Left lobe of liver (tissue), 2 donors: Measurements from ENCODE around the gene MYOG. TPM values are rescaled to one million over a fixed set of nuclear protein-coding genes. Genes with fewer than 3 reads are reported as not detected.
A peak's percentile ranks its signal among the peaks of the same experiment; 100 is the strongest.

Experiments used
- ATAC-seq: fragments of 200-7000 bp; cut with Tn5 transposase; one replicate; pipeline ENCODE4 v1.9.1; 2020; ENCODE audit warnings: mild to moderate bottlenecking, moderate library complexity
- DNase-seq: peaks from one replicate; pipeline ENCODE4 v3.0.0-alpha.2; 2020; ENCODE audit warnings: low spot score
- total RNA-seq: library from RNA; stranded (reverse); gene quantifications from one replicate; pipeline ENCODE4 v1.2.1, GENCODE V29; 2021
- donor health status: DM: no; HTN: no; CAD: no; lungs with moderate emphysema.
- donor health status: DM: no; HTN: yes; CAD: no.

MYOG gene
- total RNA-seq, 1 donor from 2014 or later = not detected

- peak; percentile 62 for DNase-seq
- peak; percentile 92 for ATAC-seq
These were observed 32.1 kb upstream of the MYOG start for GRCh38 chr1:203117611-203118575.

DNA sequence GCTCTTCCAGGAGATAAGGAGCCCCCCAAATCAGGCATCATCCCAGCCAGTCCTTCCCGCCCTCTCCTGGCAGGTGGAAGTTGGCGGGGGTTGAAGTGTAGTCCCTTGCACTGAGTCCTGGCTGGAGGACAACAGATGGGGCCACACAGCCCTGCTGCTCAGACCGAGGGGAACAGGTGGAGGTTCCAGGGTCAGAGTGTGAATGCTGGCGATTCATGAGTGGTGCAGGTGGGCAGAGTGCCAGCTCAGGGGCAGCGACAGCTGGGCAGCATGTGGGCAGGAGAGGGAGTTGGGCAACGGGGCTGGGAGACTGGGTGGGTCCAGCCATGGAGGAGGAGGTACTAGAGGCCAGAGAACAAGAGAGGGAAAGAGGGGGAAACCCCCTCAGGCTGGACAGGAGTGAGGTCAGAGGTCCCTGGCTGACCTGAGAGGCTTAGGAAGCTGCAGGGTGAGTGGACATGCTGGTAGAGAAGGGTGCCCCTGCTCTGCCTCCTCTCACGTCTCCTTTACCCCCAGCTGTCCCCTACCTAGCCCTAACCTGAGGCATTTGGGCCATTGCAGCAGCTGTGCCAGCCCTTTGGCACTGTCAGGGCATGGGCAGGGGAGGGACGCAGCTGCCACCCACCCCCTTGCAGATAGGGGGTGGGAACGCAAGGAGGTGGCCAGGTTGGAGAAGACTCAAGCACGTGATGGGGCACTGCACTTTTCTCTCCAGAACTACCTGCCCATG, 30.4 kb upstream of the MYOG start:
- DNase-seq (no peak), ATAC-seq (no peak)

DNA sequence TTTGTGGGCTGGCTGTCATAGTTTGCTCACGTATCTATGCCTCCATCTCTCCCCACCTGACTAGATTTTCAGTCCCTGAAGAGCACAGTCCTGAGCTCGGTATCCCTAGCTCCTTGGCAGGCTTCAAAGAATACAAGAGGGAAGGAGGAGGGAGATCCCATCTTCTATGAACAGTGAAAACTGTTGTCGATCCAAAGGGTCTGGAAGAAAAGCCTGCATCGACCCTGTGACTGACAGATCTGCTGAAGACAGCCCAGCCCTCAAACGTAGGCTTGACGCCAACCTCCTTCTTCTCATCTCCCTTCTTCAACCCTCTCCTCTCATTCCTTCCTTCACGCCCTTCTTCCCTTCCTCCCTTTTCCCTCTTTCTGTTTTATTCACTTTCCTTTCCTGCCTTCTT, 28.4 kb upstream of the MYOG start:
- ATAC-seq (no peak), DNase-seq (peak; percentile 24)

- no peak for DNase-seq
- no peak for ATAC-seq
These were observed 27.5 kb upstream of the MYOG start for GRCh38 chr1:203113308-203113707.

- ATAC-seq = no peak
- no peak for DNase-seq
These were observed 26.7 kb upstream of the MYOG start for GRCh38 chr1:203112475-203112874.

DNA sequence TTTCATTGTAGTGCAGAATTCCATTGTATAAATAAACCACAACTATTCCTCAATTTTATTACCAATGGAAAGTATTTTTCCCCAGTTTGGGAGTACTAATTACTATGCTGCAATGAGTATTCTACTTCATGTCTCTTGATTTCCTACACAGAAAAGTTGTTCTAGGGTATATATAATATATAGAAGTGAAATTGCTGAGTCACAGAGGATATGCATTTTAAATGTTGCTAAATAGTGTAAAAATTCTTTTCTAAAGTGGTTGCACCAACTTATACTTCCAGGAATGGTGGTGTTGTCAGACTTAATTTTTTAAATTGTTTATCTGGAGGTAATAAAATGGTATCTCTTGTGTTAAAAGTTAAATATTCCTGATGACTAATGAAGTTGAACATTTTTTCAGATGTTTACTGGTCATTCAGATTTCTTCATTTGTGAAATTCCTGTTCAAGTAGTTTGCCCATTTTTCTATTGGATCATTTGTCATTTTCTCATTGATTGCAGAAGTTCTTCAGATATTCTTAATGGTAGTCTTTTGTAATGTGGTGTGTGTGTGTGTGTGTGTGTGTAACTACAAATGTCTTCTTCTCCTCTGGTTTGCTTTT, 19.1 kb upstream of the MYOG start:
- ATAC-seq (no peak), DNase-seq (no peak)

DNA sequence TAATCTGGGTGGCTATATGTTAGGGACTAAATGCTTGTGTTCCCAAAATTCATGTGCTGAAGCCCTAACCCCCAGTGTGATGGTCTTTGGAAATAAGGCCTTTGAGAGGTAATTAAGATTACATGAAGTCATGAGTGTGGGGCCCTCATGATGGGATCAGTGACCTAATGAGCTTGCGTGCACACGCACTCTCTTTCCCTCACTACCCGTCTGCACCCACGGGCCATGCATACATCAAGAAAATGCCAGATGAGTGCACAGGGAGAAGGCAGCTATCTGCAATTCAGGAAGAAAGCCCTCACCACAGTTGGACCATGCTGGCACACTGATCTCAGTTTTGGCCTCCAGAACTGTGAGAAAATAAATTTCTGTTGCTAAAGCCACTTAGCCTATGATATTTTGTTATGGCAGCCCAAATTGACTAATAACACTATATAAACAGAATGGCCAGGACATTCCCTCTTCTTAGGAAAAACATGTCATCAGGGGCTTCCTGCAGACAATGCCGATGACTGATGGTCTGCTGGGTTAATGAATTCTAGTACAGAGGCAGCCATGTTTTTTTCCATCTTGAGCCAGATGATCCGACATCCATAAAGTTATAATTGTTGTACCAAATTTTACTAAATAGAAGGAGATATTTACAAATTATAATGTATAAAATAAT, 18.1 kb upstream of the MYOG start:
- DNase-seq (no peak), ATAC-seq (no peak)

DNA sequence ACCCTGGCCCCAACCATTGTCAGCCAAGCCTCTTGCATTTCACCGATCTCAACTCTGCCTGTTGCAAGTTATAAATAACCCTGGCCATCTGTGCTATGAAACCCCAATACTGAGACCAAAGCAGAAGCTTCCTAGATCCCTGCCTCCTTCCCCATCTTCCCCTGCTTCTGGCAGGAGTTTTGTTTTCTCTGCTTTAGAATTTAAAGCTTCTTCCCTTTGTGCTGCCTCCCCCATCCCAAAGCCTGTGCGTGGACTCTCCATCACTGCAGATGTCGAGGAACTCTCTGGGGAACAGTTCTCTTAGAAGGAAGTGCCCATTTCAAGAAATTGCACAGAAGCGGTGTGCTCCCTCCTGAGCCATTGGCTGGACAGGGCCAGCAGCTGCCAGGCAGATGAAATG, 17.4 kb upstream of the MYOG start:
- no peak for ATAC-seq
- DNase-seq = no peak

- peak; percentile 80 for DNase-seq
- peak; percentile 98 for ATAC-seq
These were observed 16.2 kb upstream of the MYOG start for GRCh38 chr1:203101813-203102634.

DNA sequence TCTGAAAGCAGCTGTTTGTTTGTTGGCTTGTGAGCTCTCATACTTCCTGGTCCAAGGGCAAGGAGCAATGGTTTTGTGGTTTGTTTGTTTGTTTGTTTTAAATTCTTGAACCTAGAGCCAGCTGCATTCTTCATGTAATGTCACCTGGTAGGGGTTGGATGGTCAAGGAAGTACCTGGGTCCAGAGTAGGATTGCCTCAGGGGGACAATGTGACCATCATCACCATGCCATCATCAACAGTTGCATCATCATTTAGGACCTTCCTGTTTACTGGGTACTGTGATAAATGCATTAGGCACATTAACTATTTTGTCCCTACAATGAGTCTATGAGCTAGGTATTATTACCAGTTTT, 14.7 kb upstream of the MYOG start:
- no peak for ATAC-seq
- DNase-seq = no peak

DNA sequence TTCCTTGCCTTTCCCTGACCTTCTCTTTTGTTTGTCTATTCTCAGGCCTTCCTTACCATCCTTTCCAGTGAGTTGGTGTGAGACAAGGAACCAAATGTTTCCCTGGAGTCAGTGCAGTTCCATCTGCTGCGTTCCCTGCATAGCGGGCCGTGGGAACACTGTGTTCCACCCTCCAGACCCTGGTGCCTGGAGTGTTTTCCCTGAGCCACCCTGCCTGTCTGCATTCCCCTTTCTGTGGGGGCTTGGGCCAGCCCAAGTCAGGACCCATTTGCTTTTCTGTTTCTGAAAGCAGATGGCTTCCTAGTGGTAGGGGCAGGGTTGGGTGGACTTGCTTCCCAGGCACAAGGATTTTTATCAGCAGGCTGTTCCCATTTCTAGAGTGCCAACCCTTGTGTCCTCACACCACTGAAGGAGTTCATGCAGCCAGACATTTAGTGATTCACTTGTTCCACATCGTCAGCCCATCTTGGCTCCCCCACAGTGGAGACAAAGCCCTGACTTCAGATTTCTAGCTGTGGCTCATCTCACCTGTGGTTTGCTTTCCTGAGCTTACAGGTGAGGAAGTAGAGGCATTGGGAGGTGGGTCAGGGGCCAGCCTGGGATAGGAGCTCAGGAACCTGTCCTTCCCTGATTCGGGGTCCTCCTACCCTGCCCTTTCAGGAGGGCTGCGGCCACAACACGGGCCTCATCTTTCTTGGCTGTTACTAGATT, 14.1 kb upstream of the MYOG start:
- DNase-seq (no peak), ATAC-seq (no peak)

DNA sequence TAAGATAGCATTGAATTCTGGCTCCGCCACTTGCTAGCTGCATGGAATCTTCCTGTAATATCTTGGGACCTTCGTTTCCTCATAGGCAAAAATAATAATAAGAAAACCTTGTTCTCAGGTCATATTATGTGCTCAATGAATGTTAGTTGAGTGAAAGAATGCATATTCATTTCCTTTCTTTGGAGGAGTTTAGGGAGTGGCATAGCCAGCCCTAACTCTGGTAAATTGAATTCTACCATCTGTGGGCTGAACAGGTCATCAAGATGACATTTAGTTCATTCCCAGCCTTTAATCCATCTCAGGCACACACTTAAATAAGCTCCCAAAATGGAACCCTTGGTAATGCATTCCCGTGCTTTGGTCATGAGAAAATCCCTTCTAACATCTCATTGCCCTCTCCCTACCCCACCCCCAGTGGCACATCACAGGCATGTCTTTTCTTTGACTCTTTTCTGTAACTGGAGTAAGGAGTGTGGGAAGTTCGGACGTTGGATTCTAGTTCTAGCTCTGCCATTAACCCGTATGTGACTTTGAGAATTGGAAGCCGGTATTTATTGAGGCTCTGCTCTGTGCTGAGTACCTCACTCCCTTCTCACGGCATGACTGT, 13.2 kb upstream of the MYOG start:
- no peak for ATAC-seq
- DNase-seq = no peak

GRCh38 chr1:203098445-203098844, 12.6 kb upstream of the MYOG start:
- DNase-seq = no peak
- ATAC-seq = no peak

- ATAC-seq (no peak), DNase-seq (no peak)
These were observed 11.2 kb upstream of the MYOG start for GRCh38 chr1:203097001-203097400.

GRCh38 chr1:203096566-203096965, 10.8 kb upstream of the MYOG start:
- DNase-seq = no peak
- ATAC-seq = no peak

DNA sequence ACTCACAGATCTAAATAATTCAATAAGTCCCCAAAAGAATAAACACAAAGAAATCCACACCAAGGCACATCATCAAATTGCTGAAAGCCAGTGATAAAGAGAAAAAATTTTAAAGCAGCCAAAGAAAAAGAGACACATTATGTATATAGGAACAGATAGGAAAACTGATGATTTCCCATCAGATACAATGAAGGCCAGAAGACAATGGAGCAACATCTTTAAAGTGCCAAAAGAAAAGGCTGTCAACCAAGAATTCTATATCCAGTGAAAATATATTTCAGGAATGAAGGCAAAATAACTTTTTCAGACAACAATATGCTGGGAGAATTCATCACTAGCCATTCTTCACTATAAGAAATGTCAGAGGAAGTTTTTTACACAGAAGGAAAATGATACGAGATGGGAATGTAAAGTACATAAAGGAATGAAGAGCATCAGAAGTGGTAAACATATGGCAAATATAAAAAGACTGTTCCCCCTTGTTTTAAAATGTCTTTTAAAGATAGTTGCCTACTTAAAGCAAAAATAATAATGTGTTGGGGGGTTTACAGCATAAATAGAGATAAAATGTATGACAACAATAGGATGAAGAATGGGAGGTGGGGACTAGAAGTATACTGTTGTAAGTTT, 9.4 kb upstream of the MYOG start:
- ATAC-seq (no peak), DNase-seq (no peak)

GRCh38 chr1:203093754-203094410, 8.1 kb upstream of the MYOG start:
- DNase-seq = no peak
- no peak for ATAC-seq

GRCh38 chr1:203091761-203092330, 6.0 kb upstream of the MYOG start:
- no peak for DNase-seq
- ATAC-seq = no peak
